VCaP (cell line): Measurements from ENCODE around the gene USP4.
A peak's percentile ranks its signal among the peaks of the same experiment; 100 is the strongest.

ENCODE experiments used
- H3K27ac ChIP-seq: fragments of 450-650 bp; 2 replicates; pipeline ENCODE4 v1.5.1; 2017
- TF ChIP-seq, protein P1 (sequence below): fragments of 450-650 bp; conservative IDR thresholded peaks from 2 replicates; pipeline ENCODE4 v1.5.1; 2017; ENCODE audit warnings: mild to moderate bottlenecking, moderate library complexity

USP4 gene

DNA sequence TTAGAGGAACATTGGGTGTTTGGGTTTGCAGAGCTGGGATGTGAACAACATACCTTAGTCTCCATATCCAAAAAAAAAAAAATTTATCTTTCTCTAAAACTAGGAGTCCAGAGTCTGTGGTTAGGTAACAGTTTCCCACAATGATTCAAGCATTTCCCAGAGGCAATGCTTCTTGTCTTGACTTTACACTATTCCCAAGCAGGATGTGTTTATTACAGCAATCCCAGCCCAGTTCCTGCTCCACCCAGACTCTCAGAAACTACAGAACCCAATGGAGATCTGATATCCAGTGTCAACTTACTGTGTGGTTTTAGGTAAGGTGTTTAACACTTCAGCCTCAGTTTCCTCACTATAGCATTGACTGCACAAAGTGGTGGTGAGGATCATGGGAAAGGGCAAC lies 60.5 kb downstream of the USP4 start:
- TF ChIP-seq, protein P1, sequence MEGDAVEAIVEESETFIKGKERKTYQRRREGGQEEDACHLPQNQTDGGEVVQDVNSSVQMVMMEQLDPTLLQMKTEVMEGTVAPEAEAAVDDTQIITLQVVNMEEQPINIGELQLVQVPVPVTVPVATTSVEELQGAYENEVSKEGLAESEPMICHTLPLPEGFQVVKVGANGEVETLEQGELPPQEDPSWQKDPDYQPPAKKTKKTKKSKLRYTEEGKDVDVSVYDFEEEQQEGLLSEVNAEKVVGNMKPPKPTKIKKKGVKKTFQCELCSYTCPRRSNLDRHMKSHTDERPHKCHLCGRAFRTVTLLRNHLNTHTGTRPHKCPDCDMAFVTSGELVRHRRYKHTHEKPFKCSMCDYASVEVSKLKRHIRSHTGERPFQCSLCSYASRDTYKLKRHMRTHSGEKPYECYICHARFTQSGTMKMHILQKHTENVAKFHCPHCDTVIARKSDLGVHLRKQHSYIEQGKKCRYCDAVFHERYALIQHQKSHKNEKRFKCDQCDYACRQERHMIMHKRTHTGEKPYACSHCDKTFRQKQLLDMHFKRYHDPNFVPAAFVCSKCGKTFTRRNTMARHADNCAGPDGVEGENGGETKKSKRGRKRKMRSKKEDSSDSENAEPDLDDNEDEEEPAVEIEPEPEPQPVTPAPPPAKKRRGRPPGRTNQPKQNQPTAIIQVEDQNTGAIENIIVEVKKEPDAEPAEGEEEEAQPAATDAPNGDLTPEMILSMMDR: no peak
- H3K27ac ChIP-seq: peak overlapping the region; percentile 81; the same call in 1 of the 2 replicates

DNA sequence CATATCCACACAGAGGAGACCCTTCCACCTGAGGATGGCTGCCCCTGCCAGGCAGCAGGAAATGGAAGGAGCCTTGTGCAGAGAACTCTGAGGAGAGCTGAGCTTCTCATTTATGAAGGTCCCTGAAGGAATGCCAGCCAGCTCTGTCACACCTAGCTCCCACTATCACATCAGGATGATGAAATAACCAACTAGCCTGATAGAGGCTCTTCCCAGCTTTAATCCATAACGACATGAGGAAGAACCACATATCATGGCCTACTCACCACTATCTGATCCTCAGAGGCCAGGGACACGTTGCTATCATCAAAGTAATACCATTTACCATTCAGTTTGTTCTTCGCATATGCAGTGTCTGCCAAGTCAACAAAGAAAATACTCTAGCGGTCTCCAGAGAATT lies 61.3 kb downstream of the USP4 start:
- peak overlapping the region; percentile 81 for H3K27ac ChIP-seq
- TF ChIP-seq, protein P1: no peak

DNA sequence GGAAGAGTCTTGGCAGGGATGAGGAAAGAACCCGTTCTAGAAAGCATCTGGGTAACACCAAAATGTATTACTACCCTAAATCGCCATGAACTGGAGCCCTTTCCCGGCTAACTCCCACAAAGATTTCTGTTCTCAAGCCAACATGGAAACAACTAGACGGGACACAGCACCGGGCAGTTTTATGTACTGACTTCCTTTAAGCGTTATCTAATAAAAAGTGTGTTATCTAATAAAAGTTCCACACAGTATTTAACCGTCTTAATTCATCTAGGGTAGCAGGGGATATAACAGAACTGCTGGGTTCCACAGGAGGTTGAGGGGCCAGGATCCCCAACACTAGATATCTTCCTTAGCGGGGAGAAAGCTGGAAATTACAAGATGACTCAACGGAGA lies 62.5 kb downstream of the USP4 start:
- peak overlapping the region; percentile 81 for H3K27ac ChIP-seq
- TF ChIP-seq, protein P1: no peak

DNA sequence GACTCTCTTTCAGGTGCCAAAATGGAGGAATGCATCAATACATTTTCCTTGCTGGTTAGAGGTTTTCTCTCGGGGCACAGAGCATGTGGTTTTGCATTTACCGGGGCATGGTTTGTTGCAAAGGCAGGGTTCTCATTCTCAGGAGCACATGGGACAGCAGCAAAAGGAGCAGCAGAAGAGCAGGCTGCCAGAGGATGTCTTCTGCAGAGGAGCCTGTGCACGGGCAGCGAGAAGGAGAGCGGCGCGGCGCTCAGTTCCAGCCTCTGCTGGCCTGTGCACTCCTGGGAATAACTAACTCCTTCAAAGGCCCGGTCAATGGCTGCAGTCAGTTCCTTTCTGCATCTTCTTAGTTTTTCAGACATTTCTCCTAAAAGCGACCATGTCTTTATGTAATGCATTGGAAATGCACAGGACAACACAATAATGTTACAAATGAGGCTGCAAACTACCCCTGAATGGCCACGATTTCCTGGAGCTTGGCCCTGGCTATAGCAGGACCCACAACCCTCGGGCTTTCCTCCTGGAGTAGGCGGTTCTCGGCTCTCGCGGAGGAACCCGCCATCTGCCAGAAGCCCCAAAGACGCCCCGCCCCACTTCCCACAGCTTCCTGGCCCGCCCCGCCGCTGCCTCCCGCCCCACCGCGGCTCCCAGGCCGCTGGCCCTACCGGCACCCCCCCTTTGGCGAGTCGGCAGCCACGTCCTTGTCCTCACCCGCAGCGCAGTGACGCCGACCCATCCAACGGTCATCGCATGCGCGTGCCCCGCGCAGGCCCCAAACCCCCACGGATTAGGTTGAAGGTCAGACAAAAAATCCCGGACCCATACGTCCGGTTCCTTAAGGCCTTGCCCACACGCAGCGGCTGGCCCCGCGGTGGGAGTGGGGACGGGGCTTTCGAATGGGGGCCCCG lies 63.1 kb downstream of the USP4 start, which contains the start of gene C3orf62:
Gene C3orf62 (minus strand): TSS at position 758 of the 908 bp plus-strand sequence. CDS start 360 bp downstream, at position 398.
- TF ChIP-seq, protein P1: no peak
- H3K27ac ChIP-seq: peak within 1 kb of the TSS; percentile 81

DNA sequence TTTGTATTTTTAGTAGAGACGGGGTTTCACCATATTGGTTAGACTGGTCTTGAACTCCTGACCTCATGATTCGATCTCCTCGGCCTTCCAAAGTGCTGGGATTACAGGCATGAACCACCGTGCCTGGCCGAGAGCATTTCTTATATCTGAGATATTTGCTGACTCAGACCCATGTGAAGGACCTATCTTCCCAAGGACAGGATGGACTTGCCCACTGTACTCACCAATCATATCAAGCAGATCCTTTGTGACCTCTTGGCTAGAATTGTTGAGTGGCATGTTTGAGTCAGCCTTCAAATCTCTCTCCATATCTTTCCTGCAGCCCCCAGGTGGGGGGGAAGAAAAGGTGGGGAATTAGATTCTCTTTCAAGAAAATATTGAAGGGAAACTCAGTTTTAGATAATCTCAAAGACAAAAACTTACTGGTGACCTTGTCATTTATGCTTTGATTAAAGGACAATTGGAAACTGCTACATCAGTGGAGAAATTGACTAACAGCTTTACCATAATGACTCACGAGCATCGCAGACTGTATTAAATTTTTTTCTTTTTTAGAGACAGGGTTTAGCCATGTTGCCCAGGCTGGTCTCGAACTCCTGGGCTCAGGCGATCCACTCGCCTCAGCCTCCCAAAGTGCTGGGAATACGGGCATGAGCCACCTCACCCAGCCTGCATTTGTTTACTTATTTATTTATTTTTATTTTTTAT lies 65.9 kb downstream of the USP4 start:
- no peak overlapping the region for H3K27ac ChIP-seq
- TF ChIP-seq, protein P1: no peak

DNA sequence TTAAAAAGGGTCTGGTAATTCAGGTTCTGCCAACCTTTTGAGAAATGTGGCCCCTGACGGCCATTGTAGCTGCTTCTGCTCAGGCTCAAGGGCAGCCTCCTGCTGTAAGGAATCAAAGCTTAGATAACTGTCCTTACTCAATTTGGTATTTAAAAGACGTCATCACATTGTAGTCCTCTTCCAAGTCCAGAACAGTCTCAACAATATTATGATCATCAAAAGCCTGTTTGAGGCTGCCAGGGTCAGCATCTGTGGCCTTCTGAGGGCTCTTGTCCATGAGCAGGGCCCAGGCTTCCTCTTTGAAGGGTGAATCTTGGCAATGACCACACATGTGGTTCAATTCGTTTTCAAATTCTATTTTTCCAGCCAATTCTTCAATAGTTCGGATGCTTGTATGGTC lies 68.8 kb downstream of the USP4 start:
- H3K27ac ChIP-seq: no peak overlapping the region
- TF ChIP-seq, protein P1: no peak

DNA sequence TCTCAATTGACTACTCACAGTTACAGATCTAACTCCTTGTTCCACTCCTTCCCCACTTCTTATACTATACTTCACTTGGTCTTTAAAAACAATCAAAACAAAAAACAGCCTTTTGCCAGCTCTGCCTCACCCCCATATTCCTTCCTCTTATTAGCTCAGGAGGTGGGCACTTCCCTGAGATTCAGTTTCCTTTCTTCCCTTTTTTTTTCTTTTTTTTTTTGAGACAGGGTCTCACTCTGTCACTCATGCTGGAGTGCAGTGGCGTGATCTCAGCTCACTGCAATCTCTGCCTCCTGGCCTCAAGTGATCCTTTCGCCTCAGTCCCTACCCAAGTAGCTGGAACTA lies 69.7 kb downstream of the USP4 start:
- H3K27ac ChIP-seq: no peak overlapping the region
- TF ChIP-seq, protein P1: no peak
